ENCODE results near the gene TSR3. TPM values are rescaled to one million over a fixed set of nuclear protein-coding genes. Genes with fewer than 3 reads are reported as not detected.
A peak's percentile ranks its signal among the peaks of the same experiment; 100 is the strongest.
"Not testable (repeated sequence)": the region's sequence is repeated elsewhere in the genome, so short reads cannot be mapped to it uniquely, and the experiment has no call there.

The TSR3 gene
- total RNA-seq, 2 donors from 2014 or later: 39.6 to 74.4 TPM

DNA sequence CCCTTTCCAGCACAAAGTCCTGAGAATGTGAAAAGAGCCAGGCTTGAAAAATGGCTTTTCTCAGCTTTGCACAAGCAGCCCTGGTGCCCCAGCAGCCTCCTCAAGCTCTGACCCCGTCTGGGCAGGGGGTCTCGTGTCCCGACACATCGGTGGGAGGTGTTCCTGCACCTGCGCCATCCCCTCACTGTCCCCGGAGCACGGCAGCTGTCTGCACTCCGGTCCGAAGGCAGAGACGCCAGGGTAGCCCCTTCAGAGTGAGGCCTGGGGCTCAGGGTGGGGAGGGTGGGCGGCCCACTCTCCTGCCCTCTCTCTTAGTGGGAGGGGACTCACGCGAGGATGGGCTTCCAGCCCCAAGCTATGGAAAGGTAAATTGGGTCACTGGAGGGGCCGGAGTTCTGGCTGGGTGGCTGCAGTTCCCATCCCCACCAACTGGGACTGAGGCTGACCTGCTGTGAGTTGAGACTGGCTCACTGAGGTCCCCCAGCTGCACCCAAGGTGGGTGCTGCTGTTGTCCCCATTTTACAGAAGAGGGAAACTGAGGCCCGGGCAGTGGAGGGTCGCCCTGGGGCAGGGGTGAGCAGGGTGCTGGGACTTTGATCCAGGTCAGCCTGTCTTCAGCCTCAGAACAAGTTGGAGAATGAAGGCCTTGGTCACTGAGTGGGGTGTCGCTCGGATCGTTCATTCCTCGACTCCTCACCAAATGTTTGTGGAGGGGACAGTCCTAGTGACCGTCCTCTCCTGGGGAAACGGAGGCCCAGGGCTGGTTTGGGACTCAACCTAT, 20.6 kb downstream of the TSR3 start:
- DNase-seq: no peak
- Histone ChIP-seq H3K27me3 (peaks cover 46% of the 10 kb centered on the region), H3K9ac (ENCODE audit: low read depth in 2 of 2, low read length in 2 of 2) (peak overlapping the region; percentile 46)

DNA sequence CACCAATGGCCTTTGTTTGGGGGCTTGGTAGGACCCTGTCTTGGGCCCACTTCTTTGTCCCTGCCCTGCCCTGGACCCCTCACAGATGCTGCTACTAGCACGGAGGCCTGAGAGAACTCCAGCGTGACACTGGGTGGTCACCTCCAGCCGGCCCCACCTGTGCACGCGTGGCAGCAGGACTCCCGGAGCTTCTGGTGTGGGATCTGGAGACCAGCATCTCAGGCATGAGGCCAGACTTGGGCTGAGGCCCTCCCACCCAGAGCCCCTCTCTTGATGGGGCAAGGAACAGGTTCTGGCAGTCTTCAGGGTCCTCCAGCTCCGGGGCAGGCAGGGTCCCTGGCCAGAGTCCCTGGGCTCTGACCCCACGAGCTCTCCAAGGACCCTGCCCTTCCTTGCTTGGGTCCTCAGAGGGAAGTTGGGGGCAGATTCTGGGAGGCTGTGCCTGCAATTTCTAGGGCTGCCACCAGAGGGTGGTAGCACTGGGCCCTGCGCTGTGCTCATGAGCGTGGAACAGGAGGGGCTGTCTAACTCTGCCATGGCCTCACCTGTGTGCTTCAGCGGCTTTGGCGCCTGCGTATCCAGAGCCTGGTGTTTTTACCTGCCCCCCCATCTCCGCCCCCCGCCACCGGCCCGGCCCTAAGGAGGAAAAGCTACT, 21.3 kb downstream of the TSR3 start:
- Histone ChIP-seq H3K27me3 (peaks cover 39% of the 10 kb centered on the region), H3K36me3 (no peaks in the 10 kb centered on the region), H3K27ac (no peak overlapping the region), H3K9me3 (no peaks in the 10 kb centered on the region), H3K4me1 (peaks cover 19% of the 10 kb centered on the region), H3K9ac (ENCODE audit: low read depth in 2 of 2, low read length in 2 of 2) (no peak overlapping the region), H3K4me3 (no peak overlapping the region)
- intact Hi-C loops (cut with DNase I): no loop called here
- TF ChIP-seq, protein P1, sequence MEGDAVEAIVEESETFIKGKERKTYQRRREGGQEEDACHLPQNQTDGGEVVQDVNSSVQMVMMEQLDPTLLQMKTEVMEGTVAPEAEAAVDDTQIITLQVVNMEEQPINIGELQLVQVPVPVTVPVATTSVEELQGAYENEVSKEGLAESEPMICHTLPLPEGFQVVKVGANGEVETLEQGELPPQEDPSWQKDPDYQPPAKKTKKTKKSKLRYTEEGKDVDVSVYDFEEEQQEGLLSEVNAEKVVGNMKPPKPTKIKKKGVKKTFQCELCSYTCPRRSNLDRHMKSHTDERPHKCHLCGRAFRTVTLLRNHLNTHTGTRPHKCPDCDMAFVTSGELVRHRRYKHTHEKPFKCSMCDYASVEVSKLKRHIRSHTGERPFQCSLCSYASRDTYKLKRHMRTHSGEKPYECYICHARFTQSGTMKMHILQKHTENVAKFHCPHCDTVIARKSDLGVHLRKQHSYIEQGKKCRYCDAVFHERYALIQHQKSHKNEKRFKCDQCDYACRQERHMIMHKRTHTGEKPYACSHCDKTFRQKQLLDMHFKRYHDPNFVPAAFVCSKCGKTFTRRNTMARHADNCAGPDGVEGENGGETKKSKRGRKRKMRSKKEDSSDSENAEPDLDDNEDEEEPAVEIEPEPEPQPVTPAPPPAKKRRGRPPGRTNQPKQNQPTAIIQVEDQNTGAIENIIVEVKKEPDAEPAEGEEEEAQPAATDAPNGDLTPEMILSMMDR (IDR thresholded peaks at IDR 0.05): peak; percentile 37
- no peak for DNase-seq

More for the DNA sequence above, 20.6 kb downstream of the TSR3 start:
- Histone ChIP-seq H3K36me3 (no peaks in the 10 kb centered on the region), H3K4me1 (peaks cover 19% of the 10 kb centered on the region), H3K9me3 (no peaks in the 10 kb centered on the region), H3K4me3 (peak overlapping the region; percentile 17), H3K27ac (no peak overlapping the region)
- intact Hi-C loops (cut with DNase I): no loop called here
- TF ChIP-seq, protein P1 (IDR thresholded peaks at IDR 0.05): no peak

DNA sequence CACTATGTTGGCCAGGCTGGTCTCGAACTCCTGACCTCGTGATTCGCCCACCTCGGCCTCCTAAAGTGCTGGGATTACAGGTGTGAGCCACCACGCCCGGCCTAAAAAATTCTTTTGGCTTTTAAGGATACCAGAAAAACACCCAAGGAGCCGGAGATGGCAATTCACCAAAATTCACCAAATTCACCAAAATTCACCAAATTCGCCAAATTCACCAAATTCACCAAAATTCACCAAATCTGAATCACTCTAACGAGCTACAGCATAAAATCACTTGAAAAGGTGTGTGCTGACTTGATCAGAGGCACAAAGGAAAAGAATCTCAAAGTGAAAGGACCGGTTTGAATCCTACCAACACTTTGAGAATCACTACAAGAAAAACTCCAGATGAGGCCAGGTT, 22.7 kb downstream of the TSR3 start:
- DNase-seq; H3K27ac ChIP-seq; intact Hi-C loops (cut with DNase I); H3K4me3 ChIP-seq; H3K36me3 ChIP-seq; H3K9ac ChIP-seq (ENCODE audit: low read depth in 2 of 2, low read length in 2 of 2); H3K9me3 ChIP-seq: not testable (repeated sequence)
- H3K4me1 ChIP-seq: peaks cover 17% of the 10 kb centered on the region
- peaks cover 24% of the 10 kb centered on the region for H3K27me3 ChIP-seq

DNA sequence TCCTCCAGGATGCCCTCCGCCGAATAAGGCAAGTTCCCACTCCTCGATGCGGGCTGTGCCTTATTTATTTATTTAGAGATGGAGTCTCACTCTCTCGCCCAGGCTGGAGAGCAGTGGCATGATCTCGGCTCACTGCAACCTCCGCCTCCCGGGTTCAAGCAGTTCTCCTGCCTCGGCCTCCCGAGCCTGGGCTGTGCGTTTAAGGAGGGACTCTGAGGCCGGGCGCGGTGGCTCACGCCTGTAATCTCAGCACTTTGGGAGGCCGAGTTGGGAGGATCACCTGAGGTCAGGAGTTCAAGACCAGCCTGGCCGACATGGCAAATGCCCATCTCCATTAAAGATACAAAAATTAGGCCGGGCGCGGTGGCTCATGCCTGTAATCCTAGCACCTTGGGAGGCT, 23.5 kb downstream of the TSR3 start:
- DNase-seq; H3K27ac ChIP-seq; H3K4me3 ChIP-seq; H3K9me3 ChIP-seq; H3K9ac ChIP-seq (ENCODE audit: low read depth in 2 of 2, low read length in 2 of 2); intact Hi-C loops (cut with DNase I): not testable (repeated sequence)
- Histone ChIP-seq H3K4me1 (peaks cover 13% of the 10 kb centered on the region), H3K36me3 (peaks cover 12% of the 10 kb centered on the region), H3K27me3 (peaks cover 16% of the 10 kb centered on the region)

DNA sequence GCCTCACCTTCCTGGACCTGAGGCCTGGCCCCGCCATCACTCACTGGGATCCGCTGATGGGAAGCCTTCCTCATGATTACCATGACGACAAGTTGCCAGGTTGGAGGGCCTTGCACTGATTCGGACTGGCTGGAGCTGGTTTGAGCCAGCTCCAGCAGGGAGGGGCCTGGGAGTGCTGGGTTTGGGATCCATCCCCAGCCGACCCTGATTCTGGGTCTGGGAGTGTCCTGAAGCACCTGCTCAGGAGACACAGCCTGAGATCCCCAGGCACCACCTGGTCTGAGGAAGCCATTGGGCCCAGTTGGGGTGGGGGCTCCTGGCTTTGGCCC, 24.1 kb downstream of the TSR3 start:
- Histone ChIP-seq H3K4me1 (peaks cover 13% of the 10 kb centered on the region), H3K4me3 (no peak overlapping the region), H3K9ac (ENCODE audit: low read depth in 2 of 2, low read length in 2 of 2) (no peak overlapping the region), H3K9me3 (no peaks in the 10 kb centered on the region), H3K27me3 (peaks cover 11% of the 10 kb centered on the region), H3K36me3 (peaks cover 13% of the 10 kb centered on the region), H3K27ac (no peak overlapping the region)
- intact Hi-C loops (cut with DNase I): no loop called here
- TF ChIP-seq, protein P1 (IDR thresholded peaks at IDR 0.05): no peak
- no peak for DNase-seq

DNA sequence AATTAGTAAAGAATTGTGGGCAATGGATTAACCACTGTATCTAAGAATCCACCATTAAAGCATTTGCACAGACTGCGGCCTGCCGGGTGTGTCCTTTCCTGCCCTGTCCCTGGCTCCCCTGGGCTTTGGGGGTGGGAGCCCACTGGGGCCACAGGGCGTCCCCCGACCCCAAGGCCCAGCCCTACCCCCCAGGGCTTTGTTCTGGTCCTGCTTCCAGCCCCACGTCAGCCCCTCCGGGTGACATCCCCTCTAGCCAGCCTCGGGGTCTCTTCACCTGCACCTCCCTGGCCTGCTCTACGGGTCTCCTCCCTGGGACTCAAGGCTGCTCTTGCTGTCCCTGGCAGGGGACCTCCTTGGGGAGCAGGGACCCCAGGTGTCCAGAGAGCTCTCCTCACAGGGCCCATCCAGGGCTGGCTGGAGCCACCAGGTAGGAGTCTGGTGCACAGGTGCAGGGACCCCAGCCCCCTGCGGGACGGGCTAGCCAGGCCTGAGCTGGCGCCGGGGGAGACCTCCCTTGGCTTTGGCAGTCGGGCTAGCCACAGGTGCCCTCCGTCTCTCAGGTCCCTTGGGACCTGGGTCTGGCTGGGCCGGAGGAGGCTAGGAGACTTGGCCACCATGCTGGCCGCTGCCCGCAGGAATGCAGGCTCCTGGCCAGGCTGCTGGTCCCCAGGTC, 24.6 kb downstream of the TSR3 start:
- no peak for DNase-seq
- Histone ChIP-seq H3K9me3 (no peaks in the 10 kb centered on the region), H3K4me1 (peaks cover 10% of the 10 kb centered on the region), H3K9ac (ENCODE audit: low read depth in 2 of 2, low read length in 2 of 2) (no peak overlapping the region), H3K36me3 (peaks cover 13% of the 10 kb centered on the region), H3K4me3 (no peak overlapping the region), H3K27ac (no peak overlapping the region), H3K27me3 (peaks cover 6% of the 10 kb centered on the region)
- TF ChIP-seq, protein P1 (IDR thresholded peaks at IDR 0.05): no peak
- intact Hi-C loops (cut with DNase I): no loop called here
